Activated CD4-positive, alpha-beta T cell treated with anti-CD3 and anti-CD28 coated beads, Interleukin-2, amount 50 U/mL, for 48 hours (primary cell): Measurements from ENCODE around the gene BCAS3.

Source experiments
- DNase-seq, 2 experiments: peaks; one replicate each; pipeline ENCODE4 v3.0.0-alpha.2; 2020

BCAS3 gene

DNA sequence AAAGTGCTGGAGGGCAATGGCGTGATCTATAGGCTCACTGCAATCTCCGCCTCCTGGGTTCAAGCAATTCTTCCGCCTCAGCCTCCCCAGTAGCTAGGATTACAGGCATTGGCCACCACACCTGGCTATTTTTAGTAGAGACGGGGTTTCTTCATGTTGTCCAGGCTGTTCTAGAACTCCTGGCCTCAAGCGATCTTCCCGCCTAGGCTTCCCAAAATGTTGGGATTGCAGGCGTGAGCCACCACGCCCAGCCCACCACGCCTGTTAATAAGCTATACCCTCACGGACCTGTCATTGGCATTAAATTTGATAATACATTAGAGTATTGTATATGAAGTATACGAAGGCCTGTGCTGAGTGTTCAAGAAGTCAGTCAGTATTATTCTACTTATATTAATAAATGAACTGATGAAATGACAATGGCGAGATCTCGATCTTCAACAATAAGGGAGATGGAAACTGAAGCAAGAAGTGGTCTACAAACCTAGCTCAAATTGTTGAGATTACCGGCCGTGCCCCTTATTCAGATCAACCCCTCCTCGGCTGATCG lies 818 bp upstream of the BCAS3 start:
- no peak for DNase-seq

DNA sequence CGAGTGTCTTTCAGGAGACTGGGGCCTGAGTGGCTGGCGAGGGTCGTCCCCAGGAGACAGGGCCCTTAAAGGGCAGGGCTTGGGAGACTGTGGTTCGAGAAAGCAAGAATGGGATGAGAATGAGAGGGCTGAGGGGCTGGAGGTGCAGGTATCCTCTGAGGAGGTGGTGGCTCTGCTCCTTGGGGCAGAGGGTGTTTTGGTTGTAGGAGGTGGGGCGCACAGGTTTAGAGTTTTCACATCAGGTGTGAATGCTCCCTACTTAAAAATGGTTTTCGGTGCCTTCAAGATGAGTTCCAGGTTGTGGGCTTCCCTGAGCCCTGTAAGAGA lies 430 bp downstream of the BCAS3 start:
- DNase-seq = no peak

DNA sequence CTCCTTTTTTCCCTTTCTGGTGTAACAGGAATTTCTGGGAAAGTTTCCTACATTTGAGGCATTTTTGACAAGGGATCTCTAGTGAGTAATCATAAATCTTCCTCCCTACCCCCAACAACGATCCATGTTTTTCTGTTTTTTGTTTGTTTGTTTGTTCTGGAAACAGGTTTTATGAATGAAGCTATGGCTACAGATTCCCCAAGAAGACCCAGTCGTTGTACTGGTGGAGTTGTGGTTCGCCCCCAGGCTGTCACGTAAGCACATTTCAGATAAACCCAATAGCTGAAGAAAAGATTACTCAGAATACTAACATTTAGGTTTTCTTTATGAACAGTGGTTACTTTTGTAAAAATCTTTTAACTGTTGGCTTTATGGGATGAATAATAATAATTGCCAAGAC lies 1.6 kb downstream of the BCAS3 start:
- DNase-seq = no peak

DNA sequence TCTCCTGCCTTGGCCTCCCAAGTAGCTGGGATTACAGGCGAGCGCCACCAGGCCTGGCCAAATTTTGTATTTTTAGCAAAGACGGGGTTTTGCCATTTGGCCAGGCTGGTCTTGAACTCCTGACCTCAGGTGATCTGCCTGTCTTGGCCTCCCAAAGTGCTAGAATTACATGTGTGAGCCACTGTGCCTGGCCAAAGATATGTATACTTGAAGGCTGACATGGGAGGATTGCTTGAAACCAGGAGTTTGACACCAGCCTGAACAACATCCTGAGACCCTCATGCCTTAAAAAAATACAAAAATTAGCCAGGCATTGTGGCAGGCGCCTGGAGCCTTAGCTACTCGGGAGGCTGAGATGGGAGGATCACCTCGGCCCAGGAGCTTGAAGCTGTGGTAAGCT lies 3.1 kb downstream of the BCAS3 start:
- DNase-seq = no peak

DNA sequence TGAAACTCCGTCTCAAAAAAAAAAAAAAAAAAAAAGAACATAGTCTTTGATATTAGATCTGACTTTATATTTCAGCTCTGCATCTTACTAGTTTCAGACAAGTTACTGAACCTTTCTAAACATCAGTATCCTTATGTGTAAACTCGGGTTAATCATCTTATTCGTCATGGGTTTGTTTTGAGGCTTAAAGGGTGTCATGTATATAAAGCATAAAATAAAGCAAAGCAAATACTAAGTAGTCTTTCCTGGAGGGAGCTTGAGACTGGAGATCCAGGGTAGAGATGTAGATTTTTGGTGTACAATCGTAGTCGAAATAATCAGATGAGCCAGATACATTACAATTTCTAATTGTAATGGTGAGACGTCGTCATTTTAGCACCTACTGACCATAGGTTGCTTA lies 7.8 kb downstream of the BCAS3 start:
- DNase-seq = no peak

DNA sequence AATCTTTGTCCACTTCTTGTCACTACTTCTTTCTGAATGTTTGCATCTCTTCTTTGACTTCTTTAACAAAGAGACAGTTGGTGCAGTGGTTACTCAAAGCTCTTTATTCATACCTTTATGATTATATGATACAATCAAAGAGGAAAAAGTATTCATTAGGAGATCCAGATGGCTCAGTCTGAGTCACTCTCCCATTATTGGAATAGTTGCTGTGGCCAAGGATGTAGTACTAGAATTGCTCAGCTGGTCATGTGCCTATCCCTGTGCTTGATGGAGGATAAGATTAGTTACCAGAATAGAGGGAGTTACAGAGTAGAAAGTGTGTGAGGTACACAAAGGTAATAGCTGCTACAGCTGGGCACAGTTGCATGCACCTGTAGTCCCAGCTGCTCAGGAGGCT lies 18.3 kb downstream of the BCAS3 start:
- no peak for DNase-seq

DNA sequence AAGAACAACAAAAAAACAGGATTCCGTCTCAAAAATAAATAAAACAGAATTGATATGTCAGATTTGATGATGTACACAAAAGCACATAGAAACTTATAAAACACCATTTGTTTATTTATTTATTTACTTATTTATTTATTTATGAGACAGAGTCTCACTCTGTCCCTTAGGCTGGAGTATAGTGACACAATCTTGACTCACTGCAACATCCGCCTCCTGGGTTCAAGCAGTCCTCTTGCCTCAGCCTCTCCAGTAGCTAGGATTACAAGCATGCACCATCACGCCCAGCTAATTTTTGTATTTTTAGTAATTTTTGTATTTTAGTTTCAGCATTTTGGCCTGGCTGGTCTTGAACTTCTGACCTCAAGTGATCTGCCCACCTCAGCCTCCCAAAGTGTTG lies 21.4 kb downstream of the BCAS3 start:
- DNase-seq = no peak

DNA sequence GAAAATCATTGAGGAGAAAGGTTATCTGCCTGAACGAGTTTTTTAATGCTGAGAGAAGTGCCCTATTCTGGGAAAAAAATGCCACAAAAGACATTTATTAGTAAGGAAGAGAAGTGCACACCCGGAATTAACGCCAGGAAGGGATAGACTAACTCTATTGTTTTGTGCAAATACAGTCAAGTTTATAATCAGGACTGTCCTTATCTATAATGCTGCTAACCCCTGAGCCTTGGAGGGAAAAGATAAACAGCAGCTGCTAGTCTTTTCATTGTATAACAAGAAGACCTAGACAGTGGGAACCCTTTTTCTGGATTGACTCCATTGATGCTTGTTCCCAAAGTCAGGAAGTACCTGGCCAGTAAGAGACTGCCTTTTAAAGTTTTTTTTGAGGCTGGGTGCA lies 26.5 kb downstream of the BCAS3 start:
- DNase-seq = no peak

DNA sequence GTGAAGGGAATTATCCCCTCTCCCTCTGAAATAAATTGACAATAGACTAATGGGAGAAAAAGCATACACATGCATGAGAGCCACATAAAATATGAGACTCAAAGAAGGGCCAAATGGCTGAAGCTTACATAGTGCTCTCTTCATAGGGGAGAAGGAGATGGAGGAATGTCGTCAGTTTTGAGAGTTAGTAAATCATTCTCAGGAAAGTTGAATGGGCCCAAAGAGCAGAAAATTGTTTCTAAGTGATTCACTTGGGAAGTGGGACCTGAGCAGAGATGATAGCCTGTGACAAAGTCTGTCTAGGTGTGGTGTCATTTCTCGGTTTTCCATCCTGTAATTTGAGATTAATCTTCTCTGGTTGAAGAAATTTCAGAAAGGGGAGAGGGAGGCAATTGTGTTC lies 35.0 kb downstream of the BCAS3 start:
- DNase-seq = no peak

DNA sequence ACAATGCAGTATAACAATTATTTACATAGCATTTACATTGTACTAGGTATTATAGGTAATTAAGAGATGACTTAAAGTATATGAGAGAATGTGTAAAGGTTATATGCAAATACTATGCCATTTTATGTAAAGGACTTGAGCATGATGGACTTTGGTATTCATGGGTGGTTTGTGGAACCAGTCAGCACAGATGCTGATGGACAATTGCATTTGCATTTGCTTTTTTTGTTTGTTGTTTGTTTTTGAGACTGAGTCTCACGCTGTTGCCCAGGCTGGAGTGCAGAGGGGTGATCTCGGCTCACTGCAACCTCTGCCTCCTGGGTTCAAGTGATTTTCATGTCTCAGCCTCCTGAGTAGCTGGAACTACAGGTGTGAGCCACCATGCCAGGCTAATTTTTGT lies 36.0 kb downstream of the BCAS3 start:
- DNase-seq = no peak

DNA sequence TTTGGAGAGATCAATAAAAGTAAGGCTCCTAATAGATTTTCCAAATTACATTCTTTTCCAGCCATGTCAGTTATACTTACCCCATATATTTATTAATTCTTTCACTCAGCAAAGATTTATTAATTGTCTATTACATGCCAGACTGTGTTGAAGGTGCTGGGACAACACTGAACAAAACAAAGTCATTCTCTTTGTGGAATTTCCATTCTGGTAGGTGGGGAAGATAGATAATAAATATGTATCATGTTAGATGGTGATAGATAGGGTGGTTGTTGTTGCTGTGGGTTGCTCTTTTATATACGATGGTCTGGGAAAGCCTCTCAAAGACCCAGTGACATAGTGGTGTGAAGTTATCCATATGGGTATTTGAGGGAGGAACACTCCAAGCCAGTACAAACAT lies 39.1 kb downstream of the BCAS3 start:
- DNase-seq = no peak

DNA sequence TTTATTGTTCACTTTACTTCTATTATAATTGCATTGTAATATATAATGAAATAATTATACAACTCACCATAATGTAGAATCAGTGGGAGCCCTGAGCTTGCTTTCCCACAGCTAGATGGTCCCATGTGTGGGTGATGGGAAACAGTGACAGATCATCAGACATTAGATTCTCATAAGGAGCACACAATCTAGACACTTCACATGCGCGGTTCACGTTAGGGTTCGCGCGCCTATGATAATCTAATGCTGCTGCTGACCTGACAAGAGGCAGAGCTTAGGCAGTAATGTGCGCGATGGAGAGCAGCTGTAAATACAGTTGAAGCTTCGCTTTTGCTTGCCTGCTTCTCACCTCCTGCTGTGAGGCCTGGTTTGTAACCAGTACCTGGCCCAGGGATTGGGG lies 40.2 kb downstream of the BCAS3 start:
- DNase-seq = no peak

DNA sequence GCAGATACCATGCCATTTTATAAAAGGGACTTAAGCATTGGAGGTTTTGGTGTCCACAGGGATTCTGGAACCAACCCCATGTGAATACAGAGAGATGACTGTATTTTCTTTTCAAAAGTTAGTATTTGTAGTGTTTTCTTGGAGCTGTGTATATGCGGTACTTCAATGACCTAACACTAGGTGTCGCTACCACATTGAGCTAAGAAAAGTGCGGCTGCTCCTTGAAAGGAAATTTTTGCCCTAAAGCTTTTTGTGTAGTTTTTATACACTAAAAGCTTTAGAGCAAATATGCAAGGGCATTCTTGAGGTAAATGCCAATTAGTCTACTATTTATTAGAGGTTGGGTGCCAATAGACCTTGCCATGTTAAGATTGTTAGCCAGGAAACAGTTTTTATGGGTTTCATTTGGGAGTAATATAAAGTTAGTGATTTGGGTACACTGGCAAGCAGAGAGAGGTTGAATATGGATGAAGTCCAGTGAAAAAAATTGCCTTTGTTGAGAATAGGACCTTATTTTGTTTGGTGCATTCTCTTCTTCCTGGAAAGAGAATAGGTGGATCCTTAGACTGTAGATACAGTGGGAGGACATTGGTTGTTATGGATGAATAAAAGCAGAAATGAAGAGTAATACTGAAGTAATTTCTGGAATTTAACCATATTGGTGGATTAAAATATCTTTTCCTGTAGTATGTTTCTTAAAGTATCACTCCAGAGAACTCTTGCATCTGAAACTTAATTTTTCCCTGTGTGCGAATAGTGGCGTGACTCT lies 43.3 kb downstream of the BCAS3 start:
- peak; percentile 2 to 28 for DNase-seq

DNA sequence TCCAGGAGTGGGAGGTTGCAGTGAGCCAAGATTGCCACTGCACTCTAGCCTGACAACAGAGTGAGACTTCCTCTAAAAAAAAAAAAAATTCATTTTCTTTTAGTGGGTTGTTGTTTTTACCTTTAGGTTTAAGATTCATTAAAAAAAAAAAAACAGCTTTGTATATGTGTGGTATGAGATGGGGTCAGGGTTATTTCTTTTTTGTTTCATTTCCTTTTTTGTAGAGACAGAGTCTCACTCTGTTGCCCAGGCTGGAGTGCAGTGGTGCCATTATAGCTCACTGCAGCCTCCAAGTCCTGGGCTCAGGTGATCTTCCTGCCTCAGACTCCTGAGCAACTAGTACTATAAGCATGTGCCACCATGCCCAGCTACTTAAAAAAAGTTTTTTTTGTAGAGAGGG lies 47.0 kb downstream of the BCAS3 start:
- no peak for DNase-seq

DNA sequence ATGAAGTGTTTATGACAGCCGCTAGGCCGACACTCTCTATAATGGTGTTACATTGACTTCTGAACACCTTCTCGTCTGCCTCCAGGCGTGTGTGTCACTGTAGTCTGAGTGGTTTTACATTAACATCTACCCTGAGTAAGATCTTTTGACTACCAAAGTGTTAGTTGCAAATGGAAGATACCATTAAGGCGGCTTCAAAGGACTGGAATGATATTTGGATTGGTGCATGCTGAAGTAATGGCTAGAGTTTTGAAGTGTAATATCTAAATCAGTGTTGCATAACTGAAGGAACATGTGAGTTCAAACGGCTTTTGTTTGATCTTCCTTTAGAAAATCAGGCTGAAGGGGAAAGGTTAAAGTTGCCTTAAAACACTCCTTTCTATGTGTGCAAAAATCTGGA lies 52.2 kb downstream of the BCAS3 start:
- no peak for DNase-seq

DNA sequence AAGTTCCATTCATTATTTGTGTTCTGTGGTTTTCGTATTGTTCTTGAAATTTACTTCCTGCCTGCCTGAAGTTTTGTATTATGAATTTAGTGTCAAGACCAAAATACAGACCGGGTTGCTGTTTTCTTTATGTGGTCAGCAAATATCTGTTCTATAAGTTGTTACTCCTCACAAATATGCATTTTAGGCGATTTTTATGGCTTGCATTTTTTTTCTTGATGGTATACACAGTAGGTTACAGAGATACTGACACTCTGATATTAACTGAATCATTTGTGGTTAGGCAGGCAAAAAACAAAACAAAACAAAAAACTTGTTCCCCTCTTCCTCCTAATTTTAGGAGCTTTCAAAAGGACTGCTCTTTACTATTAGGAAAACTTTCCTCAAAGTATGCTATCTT lies 52.6 kb downstream of the BCAS3 start:
- no peak for DNase-seq

DNA sequence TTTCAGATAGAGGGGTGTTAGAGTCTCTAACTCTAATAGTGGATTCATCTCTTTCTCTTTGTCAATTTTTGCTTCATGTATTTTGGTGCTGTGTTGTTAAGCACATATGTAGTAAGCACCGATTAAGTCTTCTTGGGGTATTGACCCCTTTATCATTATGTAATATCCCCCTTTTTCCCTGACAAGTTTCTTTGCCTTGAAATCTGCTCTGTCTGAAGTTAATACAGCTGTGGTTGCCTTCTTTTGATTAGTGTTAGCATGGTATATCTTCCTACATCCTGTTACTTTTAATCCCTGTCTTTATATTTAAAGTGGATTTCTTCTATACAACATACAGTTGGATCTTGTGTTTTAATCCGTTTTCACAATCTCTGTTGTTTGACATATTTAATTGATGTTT lies 60.6 kb downstream of the BCAS3 start:
- no peak for DNase-seq

DNA sequence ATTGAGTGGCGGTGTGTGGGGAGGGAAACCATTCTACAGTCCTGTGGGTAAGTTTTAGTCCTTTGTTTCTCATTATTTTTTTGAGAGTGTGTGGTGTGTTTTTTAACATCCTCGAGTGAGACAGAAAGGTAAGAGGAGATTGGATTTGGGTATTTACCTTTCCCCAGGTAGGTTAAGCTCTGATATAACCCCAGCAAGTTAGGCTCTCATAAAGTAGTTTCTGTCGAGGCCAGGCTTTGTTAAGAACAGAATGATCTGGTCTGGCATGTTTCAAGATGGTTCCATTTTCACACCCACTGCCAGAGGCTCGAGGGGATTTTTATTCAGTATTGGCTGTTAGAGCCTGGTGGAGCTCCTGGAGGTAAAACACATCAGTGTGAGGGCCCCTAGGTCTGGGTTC lies 62.9 kb downstream of the BCAS3 start:
- DNase-seq = no peak

DNA sequence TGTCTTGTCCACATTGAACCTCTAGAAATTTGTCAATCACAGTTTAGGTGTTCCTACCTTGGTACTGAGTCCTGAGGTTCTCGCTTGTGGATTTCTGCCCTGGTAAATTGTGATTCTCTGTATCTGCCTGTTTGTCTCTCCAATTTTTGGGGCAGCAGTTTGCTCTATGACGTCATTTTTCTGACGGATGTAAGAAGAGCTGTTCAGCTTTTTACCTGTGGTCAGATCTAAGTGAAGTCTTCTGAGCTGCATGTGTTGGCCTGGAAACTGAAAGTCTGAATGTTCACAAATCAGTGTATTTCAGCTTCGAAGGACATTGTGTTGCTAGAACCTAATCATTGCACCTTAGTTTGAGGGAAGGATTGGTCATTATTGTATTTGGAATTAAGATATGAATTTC lies 63.4 kb downstream of the BCAS3 start:
- no peak for DNase-seq

DNA sequence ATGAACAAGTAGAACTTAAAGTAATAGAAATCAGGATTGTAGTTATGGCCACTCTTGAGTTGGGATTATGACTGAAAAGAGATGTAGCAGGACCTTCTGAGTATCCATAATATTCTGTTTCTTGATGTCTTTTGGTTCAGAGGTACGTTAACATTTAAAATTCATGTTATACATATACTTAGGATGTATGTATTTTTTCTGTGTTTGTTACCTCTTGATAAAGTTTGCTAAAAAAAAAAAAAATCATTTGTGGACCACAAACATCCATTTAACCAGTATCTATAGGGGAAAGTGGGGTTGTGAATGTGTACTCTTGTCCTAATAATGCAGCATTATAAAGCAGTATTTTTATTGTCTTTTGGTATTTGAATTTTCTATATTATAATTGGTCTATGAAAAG lies 65.6 kb downstream of the BCAS3 start:
- no peak for DNase-seq

DNA sequence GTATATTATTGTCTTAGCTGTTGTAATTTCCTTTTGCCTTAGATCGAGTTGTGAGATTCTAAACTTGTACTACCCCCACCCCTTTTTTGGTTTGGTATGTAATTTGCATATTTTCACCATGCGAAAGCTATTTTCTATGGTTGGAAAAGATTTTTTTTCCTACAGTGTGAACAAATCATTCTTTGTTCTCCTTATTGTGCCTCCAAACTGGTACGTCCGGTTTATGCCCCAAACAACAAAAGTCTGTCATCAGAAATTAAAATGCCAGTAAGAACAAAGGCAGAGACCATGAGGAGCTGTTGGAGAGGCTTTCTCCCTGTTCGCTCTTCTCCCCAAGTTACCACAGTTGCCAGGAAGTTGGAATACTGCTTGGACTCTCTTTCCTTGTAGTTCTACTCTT lies 66.1 kb downstream of the BCAS3 start:
- DNase-seq = no peak

DNA sequence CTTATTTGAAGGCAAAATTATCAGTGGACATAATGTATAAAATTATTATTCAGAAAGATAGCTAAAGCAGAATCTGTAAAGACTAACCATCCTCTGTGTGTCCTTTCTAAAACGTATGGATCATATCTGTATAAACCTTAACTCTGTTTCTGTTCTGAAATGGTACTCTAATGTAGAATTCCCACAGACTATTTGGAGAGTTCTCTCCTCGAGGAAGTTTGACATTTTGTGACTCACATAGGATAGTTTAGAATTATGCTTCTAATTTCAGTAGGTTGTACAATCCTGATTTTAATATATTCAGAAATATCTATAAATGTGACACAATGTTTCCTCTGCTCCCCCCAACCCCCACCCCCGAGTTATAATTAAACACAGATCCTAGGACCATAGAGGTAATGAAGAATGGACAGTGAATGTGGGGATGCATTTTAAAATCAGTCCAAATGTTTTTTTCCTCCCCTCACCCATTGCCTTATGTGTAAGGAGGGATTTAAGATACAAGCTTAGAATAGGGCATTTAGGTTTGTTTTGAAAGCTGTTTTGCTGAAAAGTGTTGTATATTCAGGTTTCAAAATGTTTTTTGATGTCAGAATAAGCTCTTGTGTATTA lies 66.8 kb downstream of the BCAS3 start:
- no peak for DNase-seq

DNA sequence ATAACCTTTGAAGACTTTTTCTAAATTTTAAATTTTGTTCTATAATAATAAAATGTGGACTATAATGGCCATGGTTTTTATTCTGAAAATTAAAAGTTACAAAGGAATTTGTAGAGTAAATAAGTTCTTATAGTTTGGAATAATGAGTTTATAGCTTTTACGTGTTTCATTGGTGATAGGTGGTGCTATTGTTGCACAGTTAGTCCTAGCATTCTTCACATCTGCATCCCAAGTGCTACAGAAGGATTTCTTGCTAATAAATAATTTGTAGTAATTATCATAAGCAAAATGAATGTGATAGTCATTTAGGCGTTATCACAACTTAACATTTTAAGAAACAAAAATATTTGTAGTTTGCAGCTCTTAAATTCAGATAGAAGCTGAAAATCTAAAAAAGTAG lies 67.9 kb downstream of the BCAS3 start:
- no peak for DNase-seq

DNA sequence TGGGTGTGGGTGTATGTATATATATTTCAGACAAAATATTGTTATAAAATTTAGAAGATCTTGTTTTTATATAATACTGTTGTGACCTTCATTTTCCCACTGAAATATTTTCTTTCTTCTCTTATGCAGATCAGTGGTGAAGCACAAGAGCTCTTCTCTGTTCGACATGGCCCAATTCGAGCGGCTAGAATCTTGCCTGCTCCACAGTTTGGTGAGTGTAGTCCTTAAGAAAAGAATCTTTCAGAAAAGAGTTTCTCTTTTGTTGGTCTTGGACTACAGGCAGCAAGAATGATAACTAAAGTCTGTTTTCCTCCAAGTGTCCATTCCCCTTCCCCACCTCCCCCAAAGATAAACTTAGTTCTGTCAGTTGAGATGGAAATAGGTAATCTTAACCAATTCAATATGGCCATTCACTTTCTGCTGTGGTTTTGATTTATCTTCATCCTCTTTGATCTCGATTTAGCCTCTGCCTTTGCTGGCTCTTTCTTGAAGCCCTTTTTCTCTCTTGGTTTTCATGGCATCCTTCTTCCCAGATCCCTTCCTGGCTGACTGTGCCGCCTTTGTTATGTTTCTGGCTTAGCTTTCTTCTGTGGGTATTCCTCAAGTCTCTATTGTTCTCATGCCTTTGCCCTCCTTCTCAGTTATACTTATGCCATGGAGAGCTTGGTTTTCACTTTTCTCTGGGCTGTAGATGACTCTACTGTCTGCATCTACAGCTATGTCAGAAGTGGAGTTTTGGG lies 69.6 kb downstream of the BCAS3 start:
- DNase-seq = no peak
